Measurements from ENCODE around the gene PUS10.

DNA sequence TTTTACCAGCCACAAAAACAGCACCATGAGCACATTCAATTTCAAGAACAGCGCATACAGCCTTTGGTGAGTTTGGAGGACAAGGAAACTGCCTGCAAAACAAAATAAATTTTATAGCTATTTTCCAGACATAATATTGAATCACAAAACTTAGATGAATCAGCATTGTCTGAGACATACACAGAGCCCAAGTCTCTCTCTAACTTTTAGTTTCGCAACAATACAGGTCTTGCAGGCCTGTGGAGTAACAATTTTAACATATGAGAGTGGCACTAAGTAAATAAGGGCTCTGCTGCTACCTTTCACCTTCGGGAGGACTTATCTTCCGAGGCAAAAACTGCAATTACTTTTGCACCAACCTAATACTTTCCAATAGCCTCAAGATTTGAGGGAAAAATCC, 56.6 kb downstream of the PUS10 start:
- TF ChIP-seq ZNF652 (CRISPR knock-in tag; IDR thresholded peaks at IDR 0.05; ENCODE audit: borderline replicate concordance, low read depth) (no peak), POLR2A (IDR thresholded peaks at IDR 0.05; ENCODE audit: insufficient read depth in 1 of 2, low read depth in 2 of 2, low read length in 2 of 2) (no peak), SRSF4 (IDR thresholded peaks at IDR 0.05; ENCODE audit: low read depth, low read length, poor library complexity, severe bottlenecking) (no peak), ZFP37 (CRISPR knock-in tag; IDR thresholded peaks at IDR 0.05; ENCODE audit: borderline replicate concordance) (no peak), TRIM24 (CRISPR knock-in tag; IDR thresholded peaks at IDR 0.05) (no peak)
- TF ChIP-seq, protein P1, sequence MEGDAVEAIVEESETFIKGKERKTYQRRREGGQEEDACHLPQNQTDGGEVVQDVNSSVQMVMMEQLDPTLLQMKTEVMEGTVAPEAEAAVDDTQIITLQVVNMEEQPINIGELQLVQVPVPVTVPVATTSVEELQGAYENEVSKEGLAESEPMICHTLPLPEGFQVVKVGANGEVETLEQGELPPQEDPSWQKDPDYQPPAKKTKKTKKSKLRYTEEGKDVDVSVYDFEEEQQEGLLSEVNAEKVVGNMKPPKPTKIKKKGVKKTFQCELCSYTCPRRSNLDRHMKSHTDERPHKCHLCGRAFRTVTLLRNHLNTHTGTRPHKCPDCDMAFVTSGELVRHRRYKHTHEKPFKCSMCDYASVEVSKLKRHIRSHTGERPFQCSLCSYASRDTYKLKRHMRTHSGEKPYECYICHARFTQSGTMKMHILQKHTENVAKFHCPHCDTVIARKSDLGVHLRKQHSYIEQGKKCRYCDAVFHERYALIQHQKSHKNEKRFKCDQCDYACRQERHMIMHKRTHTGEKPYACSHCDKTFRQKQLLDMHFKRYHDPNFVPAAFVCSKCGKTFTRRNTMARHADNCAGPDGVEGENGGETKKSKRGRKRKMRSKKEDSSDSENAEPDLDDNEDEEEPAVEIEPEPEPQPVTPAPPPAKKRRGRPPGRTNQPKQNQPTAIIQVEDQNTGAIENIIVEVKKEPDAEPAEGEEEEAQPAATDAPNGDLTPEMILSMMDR (CRISPR knock-in tag; IDR thresholded peaks at IDR 0.05), result no peak

Measured in HepG2 (cell line).